Rectal smooth muscle tissue (tissue), 1 donor: Measurements from ENCODE around the gene FOXRED1.
A peak's percentile ranks its signal among the peaks of the same experiment; 100 is the strongest.

ENCODE experiments used
- H3K27ac ChIP-seq: one replicate; pipeline ENCODE4 v1.7.0; 2013; ENCODE audit warnings: low read depth, low read length, inconsistent platforms
- H3K27me3 ChIP-seq: one replicate; pipeline ENCODE4 v1.7.0; 2013; ENCODE audit warnings: low read length; ENCODE audit not compliant: control insufficient read depth, insufficient read depth
- H3K36me3 ChIP-seq: one replicate; pipeline ENCODE4 v1.7.0; 2013; ENCODE audit warnings: low read length; ENCODE audit not compliant: control insufficient read depth, insufficient read depth
- H3K4me1 ChIP-seq: one replicate; pipeline ENCODE4 v1.7.0; 2013; ENCODE audit warnings: low read length; ENCODE audit not compliant: control insufficient read depth, insufficient read depth
- H3K4me3 ChIP-seq: one replicate; pipeline ENCODE4 v1.7.0; 2013; ENCODE audit warnings: low read length
- H3K9ac ChIP-seq: one replicate; pipeline ENCODE4 v1.7.0; 2013; ENCODE audit warnings: low read length

The FOXRED1 gene

GRCh38 chr11:126319374-126319740, 50.4 kb downstream of the FOXRED1 start:
- Histone ChIP-seq H3K36me3 (no peaks in the 10 kb centered on the region), H3K9ac (no peak overlapping the region), H3K27ac (peak overlapping the region; percentile 81), H3K4me3 (no peak overlapping the region), H3K4me1 (peaks cover 25% of the 10 kb centered on the region), H3K27me3 (no peaks in the 10 kb centered on the region)

GRCh38 chr11:126322996-126323395, 54.0 kb downstream of the FOXRED1 start:
- H3K4me1 ChIP-seq = peaks cover 17% of the 10 kb centered on the region
- no peak overlapping the region for H3K4me3 ChIP-seq
- H3K27ac ChIP-seq = no peak overlapping the region
- no peak overlapping the region for H3K9ac ChIP-seq
- H3K36me3 ChIP-seq = no peaks in the 10 kb centered on the region
- no peaks in the 10 kb centered on the region for H3K27me3 ChIP-seq

- peaks cover 2% of the 10 kb centered on the region for H3K36me3 ChIP-seq
- H3K4me1 ChIP-seq = no peaks in the 10 kb centered on the region
- H3K27me3 ChIP-seq = no peaks in the 10 kb centered on the region
- H3K27ac ChIP-seq = no peak overlapping the region
- H3K9ac ChIP-seq = no peak overlapping the region
- no peak overlapping the region for H3K4me3 ChIP-seq
Measured at GRCh38 chr11:126327281-126328000, 58.5 kb downstream of the FOXRED1 start.
